AG04450 (cell line): ENCODE results near the gene INPP5A. TPM values are rescaled to one million over a fixed set of nuclear protein-coding genes. Genes with fewer than 3 reads are reported as not detected.

Source experiments
- CTCF ChIA-PET: fragments of 300-600, 350-600 bp; formaldehyde crosslinking; extraction: SDS; loops from one replicate; lab custom pipeline; 2022; ENCODE audit warnings: antibody characterized with exemption, inconsistent platforms; lab: Charles Lee
- POLR2A ChIA-PET: fragments of 350-600 bp; formaldehyde crosslinking; extraction: SDS; loops from one replicate; lab custom pipeline; 2021; ENCODE audit warnings: antibody characterized with exemption, inconsistent platforms; lab: Yijun Ruan, JAX
- DNase-seq: peaks from one replicate; pipeline ENCODE4 v3.0.0-alpha.2; 2011; ENCODE audit warnings: low read depth, low spot score
- H3K27ac ChIP-seq: one replicate; pipeline ENCODE4 v1.5.1; 2012; ENCODE audit warnings: low read depth, low read length, control low read depth
- H3K27me3 ChIP-seq: one replicate; pipeline ENCODE4 v1.6.0; 2012; ENCODE audit warnings: low read length; ENCODE audit not compliant: control insufficient read depth, insufficient read depth
- H3K4me3 ChIP-seq: 2 replicates; pipeline ENCODE4 v1.5.1; 2011; ENCODE audit warnings: mild to moderate bottlenecking, low read depth, low read length, control low read depth
- H3K9me3 ChIP-seq: 2 replicates; pipeline ENCODE4 v1.5.1; 2012; ENCODE audit warnings: low read length; ENCODE audit not compliant: control insufficient read depth, insufficient read depth
- CTCF ChIP-seq: IDR thresholded peaks from 2 replicates; pipeline ENCODE4 v1.5.1; 2011; ENCODE audit warnings: low read depth, low read length, control low read depth, inconsistent platforms
- polyA plus RNA-seq: library from polyadenylated mRNA; depleted of rRNA; stranded (reverse); fragments of >200 nt; gene quantifications from 2 replicates; pipeline ENCODE4 v1.2.3, GENCODE V29; 2011

The INPP5A gene
- polyA plus RNA-seq, 1 experiment: 22.5 TPM

GRCh38 chr10:132813560-132814468 lies 276.2 kb downstream of the INPP5A start:
- no peak overlapping the region for H3K4me3 ChIP-seq
- no peak overlapping the region for H3K27ac ChIP-seq
- DNase-seq: no peak
- ChIA-PET POLR2A (no interaction called here), CTCF (no interaction called here)
- TF ChIP-seq CTCF: no peak
- peaks cover 7% of the 10 kb centered on the region; the same call in 1 of the 2 replicates for H3K9me3 ChIP-seq
- H3K27me3 ChIP-seq: peaks cover 2% of the 10 kb centered on the region

DNA sequence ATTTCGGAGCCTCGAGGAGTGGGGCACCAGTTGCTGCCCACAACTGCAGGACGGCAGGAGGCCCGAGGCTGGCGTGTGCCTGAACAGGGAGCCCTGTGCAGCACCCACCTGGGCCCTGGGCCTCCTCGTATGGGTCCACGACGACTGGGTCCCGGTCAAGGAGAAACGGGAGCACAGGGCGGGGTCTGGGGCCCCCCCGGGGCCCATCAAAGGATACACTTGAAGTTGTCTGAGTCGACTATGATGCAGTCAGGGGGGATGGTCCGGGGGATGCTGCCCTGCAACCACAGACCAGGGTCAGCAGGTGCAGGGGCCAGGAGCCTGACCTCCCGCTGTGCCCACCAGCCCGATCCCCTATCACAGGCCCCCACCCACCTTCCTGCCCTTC lies 276.9 kb downstream of the INPP5A start:
- Histone ChIP-seq H3K9me3 (peaks cover 7% of the 10 kb centered on the region; the same call in 1 of the 2 replicates), H3K27me3 (peaks cover 3% of the 10 kb centered on the region), H3K4me3 (no peak overlapping the region), H3K27ac (no peak overlapping the region)
- POLR2A ChIA-PET: no interaction called here
- no peak for DNase-seq
- TF ChIP-seq CTCF: no peak
- CTCF ChIA-PET: no interaction called here

DNA sequence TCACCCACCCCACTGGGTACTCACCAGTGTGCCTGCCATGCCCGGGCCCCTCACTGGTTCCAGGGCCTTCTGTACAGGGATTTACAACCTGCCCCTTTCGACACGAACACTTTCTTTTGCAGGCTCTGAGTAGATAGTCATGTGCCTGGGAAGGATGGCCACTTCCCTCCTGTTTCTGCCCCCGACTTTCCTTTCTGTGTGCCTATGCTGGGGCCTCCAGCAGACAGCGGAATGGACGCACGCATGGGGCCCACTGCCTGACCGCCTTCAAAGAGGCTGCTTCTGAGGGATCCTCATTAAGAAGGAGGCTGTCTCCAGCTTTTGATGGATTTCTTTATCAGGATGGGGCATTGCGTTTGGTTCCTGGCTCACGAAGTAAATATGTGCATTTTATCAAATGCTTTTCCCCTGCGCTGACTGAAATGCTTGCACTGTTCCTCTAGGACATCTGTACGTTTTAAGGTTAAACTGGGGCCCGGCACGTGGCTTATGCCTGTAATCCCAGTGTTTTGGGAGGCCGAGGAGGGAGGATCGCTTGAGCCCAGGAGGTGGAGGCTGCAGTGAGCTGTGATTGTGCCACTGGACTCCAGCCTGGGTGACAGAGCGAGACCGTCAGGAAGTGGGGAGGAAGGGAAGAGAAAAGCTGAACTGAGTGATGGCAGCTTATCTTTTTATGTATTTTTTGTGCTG lies 277.7 kb downstream of the INPP5A start:
- TF ChIP-seq CTCF: no peak
- CTCF ChIA-PET: no interaction called here
- no peak for DNase-seq
- POLR2A ChIA-PET: no interaction called here
- H3K9me3 ChIP-seq: peaks cover 7% of the 10 kb centered on the region; the same call in 1 of the 2 replicates
- H3K4me3 ChIP-seq: no peak overlapping the region
- H3K27ac ChIP-seq: no peak overlapping the region
- peaks cover 5% of the 10 kb centered on the region for H3K27me3 ChIP-seq

DNA sequence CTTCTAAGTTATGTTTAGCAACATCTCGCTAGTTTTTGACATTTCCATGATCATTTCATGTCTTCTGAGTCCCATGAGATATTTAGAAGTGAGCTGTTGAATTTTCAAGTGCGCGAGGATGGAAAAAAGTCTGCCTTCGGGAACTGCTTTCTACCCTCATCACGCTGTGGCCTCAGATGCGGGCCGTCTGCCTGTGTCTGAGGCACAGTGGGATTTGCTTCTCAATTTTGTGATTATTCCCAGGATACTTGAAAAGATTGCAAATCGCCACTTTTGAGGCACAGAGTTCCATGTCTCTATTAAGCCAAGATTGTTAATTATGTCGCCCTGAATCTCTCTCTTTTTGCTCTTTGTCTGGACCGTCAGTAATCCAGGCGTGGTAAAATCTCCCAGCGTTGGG lies 279.1 kb downstream of the INPP5A start:
- H3K27ac ChIP-seq: no peak overlapping the region
- H3K4me3 ChIP-seq: no peak overlapping the region
- DNase-seq: no peak
- TF ChIP-seq CTCF: no peak
- peaks cover 15% of the 10 kb centered on the region; the same call in 1 of the 2 replicates for H3K9me3 ChIP-seq
- ChIA-PET POLR2A (no interaction called here), CTCF (no interaction called here)
- H3K27me3 ChIP-seq: peaks cover 5% of the 10 kb centered on the region
